ENCODE data around the gene CSNK2B. TPM values are rescaled to one million over a fixed set of nuclear protein-coding genes. Genes with fewer than 3 reads are reported as not detected.
A peak's percentile ranks its signal among the peaks of the same experiment; 100 is the strongest.

CSNK2B gene
- 100 to 1,000 TPM; 118 to 150 (median 138) TPM for polyA plus RNA-seq (ENCODE audit: insufficient read length in 10 of 10)
- long read RNA-seq, donor 1, transcript CSNK2B-203 (7 exons, 948 nt) = major isoform, 51 of 57 reads
- long read RNA-seq, donor 1, partial matches to known transcripts = 6 of 57 reads
- long read RNA-seq, donor 1, other reads (novel, unspliced or antisense) = 0 of 57 reads
- long read RNA-seq, donor 2, transcript CSNK2B-203 (7 exons, 948 nt) = major isoform, 40 of 43 reads
- long read RNA-seq, donor 2, partial matches to known transcripts = 0 of 43 reads
- long read RNA-seq, donor 2, other reads (novel, unspliced or antisense) = 0 of 43 reads
- long read RNA-seq, donor 3 = 0 reads
- long read RNA-seq, donor 4, transcript CSNK2B-203 (7 exons, 948 nt) = major isoform, 29 of 29 reads
- long read RNA-seq, donor 4, partial matches to known transcripts = 0 of 29 reads
- long read RNA-seq, donor 4, other reads (novel, unspliced or antisense) = 0 of 29 reads
- long read RNA-seq, donor 5, transcript CSNK2B-203 (7 exons, 948 nt) = major isoform, 76 of 84 reads
- long read RNA-seq, donor 5, partial matches to known transcripts = 0 of 84 reads
- long read RNA-seq, donor 5, other reads (novel, unspliced or antisense) = 5 of 84 reads
- long read RNA-seq, donor 6, transcript CSNK2B-203 (7 exons, 948 nt) = major isoform, 65 of 71 reads
- long read RNA-seq, donor 6, partial matches to known transcripts = 5 of 71 reads
- long read RNA-seq, donor 6, other reads (novel, unspliced or antisense) = 0 of 71 reads
- long read RNA-seq, donor 7, transcript CSNK2B-203 (7 exons, 948 nt) = major isoform, 32 of 32 reads
- long read RNA-seq, donor 7, partial matches to known transcripts = 0 of 32 reads
- long read RNA-seq, donor 7, other reads (novel, unspliced or antisense) = 0 of 32 reads
- long read RNA-seq, donor 8, transcript CSNK2B-203 (7 exons, 948 nt) = major isoform, 53 of 70 reads
- long read RNA-seq, donor 8, partial matches to known transcripts = 15 of 70 reads
- long read RNA-seq, donor 8, other reads (novel, unspliced or antisense) = 0 of 70 reads
- long read RNA-seq, donor 9, transcript CSNK2B-203 (7 exons, 948 nt) = major isoform, 7 of 10 reads
- long read RNA-seq, donor 9, partial matches to known transcripts = 0 of 10 reads
- long read RNA-seq, donor 9, other reads (novel, unspliced or antisense) = 0 of 10 reads

GRCh38 chr6:31665501-31666336 is at the start of gene CSNK2B:
Gene CSNK2B (plus strand): TSS chr6:31666080. CDS start chr6:31666832, 752 bp downstream.
- peak; percentile 98 to 99 (median 99) for DNase-seq

DNA sequence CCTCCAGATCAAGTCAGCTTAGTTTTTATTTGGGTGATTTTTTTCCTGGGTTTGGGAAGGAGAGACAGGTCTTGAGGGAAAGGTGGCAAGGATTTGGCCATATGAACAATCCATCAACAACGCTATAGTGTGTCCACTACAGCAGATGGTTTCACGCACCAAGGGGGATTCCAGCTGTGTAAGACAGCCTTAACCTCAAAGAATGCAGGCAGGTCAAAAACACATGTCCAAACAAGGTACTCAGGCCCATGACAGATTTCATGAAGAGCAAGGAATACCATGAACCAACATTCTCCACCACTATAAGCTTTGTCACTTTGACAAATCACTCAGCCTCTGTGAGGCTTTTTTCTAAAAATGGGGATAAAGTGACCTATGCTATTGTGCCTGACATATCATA is 48.9 kb upstream of the CSNK2B start:
- no peak for DNase-seq

DNA sequence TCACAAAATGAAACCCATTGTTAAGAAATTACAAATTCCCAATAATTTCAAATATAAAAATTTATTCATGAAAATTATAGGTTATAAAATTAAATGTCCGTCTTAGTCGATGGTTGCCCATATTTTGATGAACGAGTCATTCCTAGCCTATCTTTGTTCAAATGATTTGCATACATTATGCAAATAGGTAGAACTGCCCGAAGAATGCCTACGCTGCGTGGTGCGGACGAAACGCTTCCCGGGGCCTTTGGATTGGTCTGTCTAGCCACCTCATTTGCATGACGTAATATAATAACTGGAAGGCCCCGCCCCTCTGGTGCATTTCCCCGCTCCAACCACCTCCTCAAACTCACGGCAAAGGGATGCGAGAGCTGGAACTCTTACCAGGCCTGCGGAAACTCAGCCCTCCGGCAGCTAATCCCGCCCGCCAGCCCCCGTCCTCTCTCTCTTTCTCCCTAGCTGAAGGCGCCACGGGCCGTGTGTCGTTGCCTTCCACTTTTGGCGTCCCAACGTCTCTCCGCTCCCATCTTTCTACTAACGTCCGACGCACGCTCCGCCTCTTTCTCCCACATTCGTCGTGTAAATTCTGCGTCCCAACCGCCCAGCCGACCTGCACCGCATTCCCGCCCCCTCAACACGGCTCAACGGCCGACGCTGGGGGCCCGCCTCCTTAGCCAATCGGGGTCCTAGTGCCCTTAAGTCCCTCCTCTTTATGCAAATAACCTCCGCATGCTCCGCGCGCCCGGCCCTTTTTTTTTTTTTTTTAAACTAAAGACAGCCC is 45.9 kb upstream of the CSNK2B start:
- DNase-seq = peak; percentile 99 to 100 (median 100)

DNA sequence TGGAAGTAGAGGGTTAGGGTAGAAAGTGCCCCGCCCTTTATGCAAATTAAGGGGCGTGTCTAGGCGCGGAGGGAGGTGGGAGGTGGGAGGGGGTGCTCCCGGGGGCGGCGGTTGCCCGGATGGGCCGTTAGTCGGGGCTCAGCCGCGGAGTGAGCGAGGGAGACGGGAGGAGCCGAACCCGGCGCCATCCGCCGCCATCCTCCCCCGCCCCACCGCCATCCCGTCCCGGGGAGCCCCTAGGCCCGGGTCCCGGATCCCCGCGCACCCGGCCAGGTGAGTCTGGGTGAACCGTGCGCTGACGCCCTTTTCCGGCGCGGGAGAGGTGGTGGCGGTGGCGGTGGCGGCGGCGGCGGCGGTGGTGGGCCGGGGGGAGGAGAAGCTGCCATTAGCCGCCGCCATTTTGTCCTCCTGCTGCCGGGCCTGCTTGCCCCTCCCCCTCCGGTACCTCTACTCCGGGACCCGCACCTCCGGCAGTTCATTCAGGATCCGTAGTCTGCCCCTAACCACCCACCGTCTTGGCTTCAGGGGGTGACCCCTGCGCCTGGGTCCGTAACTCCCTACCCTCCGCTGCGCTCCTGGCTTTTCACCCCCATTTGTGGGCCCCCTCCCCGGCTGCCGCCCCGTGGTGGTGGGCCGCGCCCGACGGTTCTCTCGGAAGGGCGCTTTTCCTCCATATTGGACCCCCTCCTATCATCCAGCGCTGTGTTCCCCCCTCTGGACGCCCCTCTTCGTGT is 45.1 kb upstream of the CSNK2B start, which contains the start of gene PRRC2A:
Gene PRRC2A (plus strand): TSS at position 130 of the 734 bp plus-strand sequence. CDS start 2,075 bp downstream, outside the sequence.
- DNase-seq = peak in 2 of 3 donors; percentile 79 to 95

- no peak for DNase-seq
Measured at GRCh38 chr6:31621320-31621939, 44.5 kb upstream of the CSNK2B start.

GRCh38 chr6:31621991-31622390 is 43.9 kb upstream of the CSNK2B start:
- DNase-seq = no peak

- DNase-seq = no peak
Measured at GRCh38 chr6:31622684-31623091, 43.2 kb upstream of the CSNK2B start.

DNA sequence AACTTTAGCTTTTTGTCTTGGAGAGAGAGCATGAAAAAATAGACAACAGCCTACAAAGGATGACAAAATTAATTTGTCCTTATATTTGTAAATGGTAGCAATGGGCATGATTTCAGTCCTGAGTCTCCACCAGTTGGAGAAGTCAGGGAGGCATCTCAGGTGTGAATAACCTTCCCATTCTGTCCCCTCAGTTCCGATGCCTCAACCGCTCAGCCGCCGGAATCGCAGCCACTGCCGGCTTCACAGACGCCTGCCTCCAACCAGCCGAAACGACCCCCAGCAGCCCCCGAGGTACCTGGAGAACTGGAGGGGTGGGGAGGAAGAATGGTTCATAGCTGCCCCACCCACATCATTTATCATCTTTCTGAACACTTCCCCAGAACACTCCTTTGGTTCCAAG is 41.8 kb upstream of the CSNK2B start:
- no peak for DNase-seq

DNA sequence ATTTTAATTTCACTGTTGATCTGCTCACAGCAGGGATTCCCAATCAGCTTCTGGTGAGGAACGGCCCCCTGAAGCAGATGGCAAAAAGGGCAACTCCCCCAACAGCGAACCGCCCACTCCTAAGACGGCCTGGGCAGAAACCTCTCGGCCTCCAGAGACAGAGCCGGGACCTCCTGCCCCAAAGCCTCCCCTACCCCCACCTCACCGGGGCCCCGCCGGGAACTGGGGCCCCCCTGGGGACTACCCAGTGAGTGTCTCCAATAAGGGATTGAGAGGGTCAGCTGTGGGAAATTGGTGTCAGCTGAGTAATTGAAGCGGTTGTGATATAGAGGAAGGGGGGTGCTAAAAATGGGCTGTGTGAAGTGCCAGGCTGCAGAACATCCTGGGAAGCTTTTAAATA is 38.9 kb upstream of the CSNK2B start:
- no peak for DNase-seq

DNA sequence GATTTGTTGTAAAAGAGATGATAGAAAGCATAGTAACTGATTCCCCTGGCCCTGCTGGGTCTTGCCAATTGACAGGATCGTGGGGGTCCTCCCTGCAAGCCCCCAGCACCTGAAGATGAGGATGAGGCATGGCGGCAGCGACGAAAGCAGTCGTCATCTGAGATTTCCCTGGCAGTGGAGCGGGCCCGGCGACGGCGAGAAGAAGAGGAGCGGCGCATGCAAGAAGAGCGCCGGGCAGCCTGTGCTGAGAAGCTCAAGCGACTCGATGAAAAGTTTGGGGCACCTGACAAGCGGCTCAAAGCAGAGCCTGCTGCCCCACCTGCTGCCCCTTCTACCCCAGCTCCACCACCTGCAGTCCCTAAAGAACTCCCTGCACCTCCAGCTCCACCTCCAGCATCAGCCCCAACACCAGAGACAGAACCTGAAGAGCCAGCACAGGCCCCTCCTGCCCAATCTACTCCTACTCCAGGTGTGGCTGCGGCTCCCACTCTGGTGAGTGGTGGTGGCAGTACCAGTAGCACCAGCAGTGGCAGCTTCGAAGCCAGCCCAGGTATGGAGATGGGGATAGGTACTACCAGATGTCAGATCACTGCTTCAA is 38.1 kb upstream of the CSNK2B start:
- DNase-seq = no peak

DNA sequence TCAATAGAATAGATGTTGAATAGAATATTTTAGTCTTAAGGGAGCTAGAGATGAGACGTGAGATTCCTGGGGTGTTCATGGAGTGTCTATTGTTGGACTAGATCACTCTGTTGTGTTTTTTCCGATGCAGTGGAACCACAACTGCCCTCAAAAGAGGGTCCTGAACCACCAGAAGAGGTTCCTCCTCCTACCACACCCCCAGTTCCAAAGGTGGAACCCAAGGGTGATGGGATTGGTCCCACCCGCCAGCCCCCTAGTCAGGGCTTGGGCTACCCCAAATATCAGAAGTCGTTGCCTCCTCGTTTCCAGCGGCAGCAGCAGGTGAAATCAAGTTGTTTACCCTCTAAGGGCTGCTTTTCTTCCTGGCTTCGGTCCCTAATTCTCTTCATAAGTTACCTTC is 36.9 kb upstream of the CSNK2B start:
- no peak for DNase-seq

DNA sequence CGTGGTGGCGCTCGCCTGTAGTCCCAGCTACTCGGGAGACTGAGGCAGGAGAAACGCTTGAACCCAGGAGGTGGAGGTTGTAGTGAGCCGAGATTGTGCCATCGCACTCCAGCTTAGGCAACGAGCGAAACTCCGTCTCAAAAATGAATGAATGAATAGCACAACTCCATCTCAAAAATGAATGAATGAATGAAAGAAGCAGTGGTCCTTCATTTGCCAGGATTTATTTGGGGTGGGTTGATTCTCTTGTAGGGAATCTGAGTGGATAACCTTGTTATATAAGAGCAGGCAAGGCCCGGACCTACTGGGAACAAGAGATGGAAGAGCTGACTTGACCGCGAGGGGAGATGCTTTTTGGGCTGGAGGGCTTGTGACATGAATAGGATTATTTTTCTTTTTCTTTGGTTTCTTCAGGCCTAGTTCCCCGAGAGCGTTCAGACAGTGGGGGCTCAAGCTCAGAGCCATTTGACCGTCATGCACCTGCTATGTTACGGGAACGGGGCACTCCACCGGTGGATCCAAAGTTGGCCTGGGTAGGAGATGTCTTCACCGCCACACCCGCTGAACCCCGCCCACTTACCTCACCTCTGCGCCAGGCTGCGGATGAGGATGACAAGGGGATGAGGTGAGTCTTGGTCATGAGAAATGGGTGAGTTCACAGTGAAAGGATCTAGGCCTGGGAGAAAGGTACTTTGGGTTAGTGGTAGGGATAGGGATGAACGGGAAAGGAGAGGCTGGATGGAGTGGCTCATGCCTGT is 35.5 kb upstream of the CSNK2B start:
- DNase-seq = no peak

DNA sequence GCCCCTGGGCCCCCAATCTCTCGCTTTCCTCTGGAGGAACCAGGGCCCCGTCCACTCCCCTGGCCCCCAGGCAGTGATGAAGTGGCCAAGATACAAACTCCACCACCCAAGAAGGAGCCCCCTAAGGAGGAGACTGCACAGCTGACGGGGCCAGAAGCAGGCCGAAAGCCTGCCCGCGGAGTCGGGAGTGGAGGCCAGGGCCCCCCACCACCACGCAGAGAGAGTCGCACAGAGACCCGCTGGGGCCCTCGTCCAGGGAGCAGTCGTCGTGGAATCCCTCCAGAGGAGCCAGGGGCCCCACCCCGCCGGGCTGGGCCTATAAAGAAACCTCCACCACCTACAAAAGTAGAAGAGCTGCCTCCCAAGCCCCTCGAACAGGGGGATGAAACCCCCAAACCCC is 34.7 kb upstream of the CSNK2B start:
- no peak for DNase-seq

DNA sequence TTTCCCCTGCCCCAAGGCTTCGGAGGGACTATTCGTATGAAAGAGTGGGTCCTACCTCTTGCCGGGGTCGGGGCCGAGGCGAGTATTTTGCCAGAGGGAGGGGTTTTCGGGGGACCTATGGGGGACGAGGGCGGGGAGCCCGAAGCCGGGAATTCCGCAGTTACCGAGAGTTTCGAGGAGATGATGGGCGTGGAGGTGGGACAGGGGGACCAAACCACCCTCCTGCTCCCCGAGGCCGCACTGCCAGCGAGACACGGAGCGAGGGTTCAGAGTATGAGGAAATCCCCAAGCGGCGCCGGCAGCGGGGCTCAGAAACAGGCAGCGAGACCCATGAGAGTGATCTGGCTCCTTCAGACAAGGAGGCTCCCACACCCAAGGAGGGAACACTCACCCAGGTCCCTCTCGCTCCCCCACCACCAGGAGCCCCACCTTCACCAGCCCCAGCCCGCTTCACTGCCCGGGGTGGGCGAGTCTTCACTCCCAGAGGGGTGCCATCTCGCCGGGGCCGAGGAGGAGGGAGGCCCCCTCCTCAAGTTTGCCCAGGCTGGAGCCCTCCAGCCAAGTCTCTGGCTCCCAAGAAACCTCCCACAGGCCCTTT is 34.1 kb upstream of the CSNK2B start:
- no peak for DNase-seq

- peak in 1 of 3 donors; percentile 20 for DNase-seq
Measured at GRCh38 chr6:31632279-31632946, 33.5 kb upstream of the CSNK2B start.

- no peak for DNase-seq
Measured at GRCh38 chr6:31633447-31633846, 32.4 kb upstream of the CSNK2B start.

DNA sequence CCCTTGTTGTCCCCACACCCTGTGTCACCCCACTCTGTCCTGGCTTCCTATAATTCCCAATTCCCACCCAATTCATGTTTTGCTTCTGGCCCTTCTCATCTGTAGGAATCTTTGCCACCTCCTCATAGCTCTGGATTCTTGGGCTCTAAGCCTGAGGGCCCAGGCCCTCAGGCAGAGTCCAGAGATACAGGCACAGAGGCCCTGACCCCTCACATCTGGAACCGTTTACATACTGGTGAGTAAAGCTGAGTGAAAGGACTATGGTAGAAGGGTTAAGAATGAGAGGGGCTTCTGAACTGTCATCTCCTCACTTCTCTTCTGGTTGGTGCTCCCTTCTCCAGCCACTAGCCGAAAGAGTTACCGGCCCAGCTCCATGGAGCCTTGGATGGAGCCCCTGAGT is 31.7 kb upstream of the CSNK2B start:
- no peak for DNase-seq
